Pulmonary artery endothelial cell (primary cell): ENCODE measurements around the gene PLEKHD1. TPM values are rescaled to one million over a fixed set of nuclear protein-coding genes. Genes with fewer than 3 reads are reported as not detected.

Source experiments
- total RNA-seq: library from RNA; depleted of rRNA; stranded (reverse); fragments of >200 nt; gene quantifications from 2 replicates; pipeline ENCODE4 v1.2.3, GENCODE V29; 2014

Gene PLEKHD1
- total RNA-seq, 1 donor from 2014 or later: under 0.01 TPM

Other genes with a start within 250 kb of the PLEKHD1 start
- 0.11 and 0.13 TPM in 2 replicates for gene GALNT16, start 224.6 kb upstream of the PLEKHD1 start, total RNA-seq
- gene ERH, start 86.4 kb upstream of the PLEKHD1 start, total RNA-seq: 183 and 199 TPM in 2 replicates
- gene SLC39A9, start 86.0 kb upstream of the PLEKHD1 start, total RNA-seq: 120 and 129 TPM in 2 replicates
- gene CCDC177, start 90.1 kb downstream of the PLEKHD1 start, total RNA-seq: not detected in 2 replicates
- 9.2 and 11.7 TPM in 2 replicates for gene SUSD6, start 126.9 kb downstream of the PLEKHD1 start, total RNA-seq